Naive thymus-derived CD4-positive, alpha-beta T cell (primary cell): ENCODE data around the gene IFRD2. TPM values are rescaled to one million over a fixed set of nuclear protein-coding genes. Genes with fewer than 3 reads are reported as not detected.
A peak's percentile ranks its signal among the peaks of the same experiment; 100 is the strongest.

Experiments
- ATAC-seq: fragments of 150-1000 bp; cut with Tn5 transposase; 2 replicates; pipeline ENCODE4 v1.10.0; 2021; ENCODE audit warnings: mild to moderate bottlenecking, moderate library complexity
- CTCF ChIA-PET: fragments of 350-600 bp; sonication (Branson Sonifier 250); formaldehyde crosslinking; loops from one replicate; lab custom pipeline; 2021; ENCODE audit warnings: antibody characterized with exemption; lab: Charles Lee
- POLR2A ChIA-PET: fragments of 350-600 bp; sonication (Branson Sonifier 250); formaldehyde crosslinking; loops from one replicate; lab custom pipeline; 2021; ENCODE audit warnings: antibody characterized with exemption, inconsistent platforms; lab: Charles Lee
- DNase-seq, 9 donors: peaks; one replicate each; pipeline versions ENCODE4 v3.0.0 to v3.0.0-alpha.2; 2020 to 2022; ENCODE audit warnings: mixed read lengths in 1 of 9
- H3K27ac ChIP-seq: one replicate; pipeline ENCODE4 v1.7.0; 2013; ENCODE audit warnings: mild to moderate bottlenecking, low read depth, low read length, moderate library complexity
- H3K27me3 ChIP-seq, 2 donors: one replicate each; pipeline ENCODE4 v1.7.0; 2013; ENCODE audit warnings: low read length in 2 of 2, mild to moderate bottlenecking in 2 of 2, moderate library complexity in 2 of 2; ENCODE audit not compliant: control insufficient read depth in 2 of 2, insufficient read depth in 2 of 2
- H3K36me3 ChIP-seq, 3 experiments: 1 replicate in 2 of 3; 2 replicates in 1 of 3; pipeline ENCODE4 v1.7.0; 2013; ENCODE audit warnings: low read length in 3 of 3, mild to moderate bottlenecking in 3 of 3, moderate library complexity in 1 of 3; ENCODE audit not compliant: insufficient read depth in 3 of 3, control insufficient read depth in 2 of 3
- H3K4me1 ChIP-seq, 2 donors: one replicate each; pipeline ENCODE4 v1.7.0; 2013; ENCODE audit warnings: low read length in 2 of 2, mild to moderate bottlenecking in 2 of 2, moderate library complexity in 1 of 2; ENCODE audit not compliant: control insufficient read depth in 2 of 2, insufficient read depth in 2 of 2
- H3K4me3 ChIP-seq: 2 replicates; pipeline ENCODE4 v1.7.0; 2013; ENCODE audit warnings: mild to moderate bottlenecking, low read length
- H3K9me3 ChIP-seq, 3 experiments: 1 replicate in 2 of 3; 2 replicates in 1 of 3; pipeline ENCODE4 v1.7.0; 2013; ENCODE audit warnings: low read length in 3 of 3; ENCODE audit not compliant: control insufficient read depth in 2 of 3
- H3K27ac Mint-ChIP-seq, 9 donors: one replicate each; pipeline ENCODE4 v1.8.0; 2020 to 2022; ENCODE audit warnings: mixed read lengths in 9 of 9, mild to moderate bottlenecking in 8 of 9, moderate library complexity in 5 of 9, inconsistent platforms in 2 of 9
- H3K27me3 Mint-ChIP-seq, 5 donors: one replicate each; pipeline ENCODE4 v1.8.0; 2021 to 2022; ENCODE audit warnings: mixed read lengths in 5 of 5, mild to moderate bottlenecking in 1 of 5
- H3K36me3 Mint-ChIP-seq, 5 donors: one replicate each; pipeline ENCODE4 v1.8.0; 2020 to 2022; ENCODE audit warnings: mixed read lengths in 5 of 5, mild to moderate bottlenecking in 3 of 5, inconsistent platforms in 1 of 5
- H3K4me1 Mint-ChIP-seq, 7 donors: one replicate each; pipeline ENCODE4 v1.8.0; 2020 to 2022; ENCODE audit warnings: mixed read lengths in 7 of 7, mild to moderate bottlenecking in 3 of 7, inconsistent platforms in 1 of 7
- H3K4me3 Mint-ChIP-seq, 10 donors: one replicate each; pipeline ENCODE4 v1.8.0; 2020 to 2022; ENCODE audit warnings: mild to moderate bottlenecking in 10 of 10, mixed read lengths in 10 of 10, moderate library complexity in 6 of 10, inconsistent platforms in 2 of 10
- H3K9me3 Mint-ChIP-seq, 11 donors: one replicate each; pipeline ENCODE4 v1.8.0; 2020 to 2022; ENCODE audit warnings: mixed read lengths in 11 of 11, mild to moderate bottlenecking in 4 of 11, inconsistent platforms in 1 of 11, moderate library complexity in 1 of 11
- intact Hi-C, 2 donors: fragments of 100-400 bp; cut with micrococcal nuclease; formaldehyde crosslinking; loops; one replicate each; pipeline ENCODE4 v1.15.1; 2023
- polyA plus RNA-seq, 2 donors: library from polyadenylated mRNA; unstranded; fragments of 300-500 nt; fragmentation: Illumina TruSeq; gene quantifications; one replicate each; pipeline ENCODE4 v1.2.3, GENCODE V29; 2021
- total RNA-seq, 6 experiments: library from RNA in 5 of 6; stranded (reverse) in 5 of 6; gene quantifications; 1 replicate in 5 of 6; 2 replicates in 1 of 6; pipeline ENCODE4 v1.2.3 and lab custom pipeline; 2021 to 2026

The IFRD2 gene
- total and polyA plus RNA-seq, 7 experiments from 2014 or later = 53.7 to 85.1 (median 64.7) TPM

GRCh38 chr3:50326182-50326541 is 33.9 kb upstream of the IFRD2 start:
- DNase-seq (no peak), ATAC-seq (no peak)
- H3K4me3 ChIP-seq = no peak overlapping the region
- H3K4me3 Mint-ChIP-seq = peak overlapping the region in 8 of 10 donors; percentile 29 to 97 (median 82)
- no peaks in the 10 kb centered on the region for H3K27me3 Mint-ChIP-seq
- POLR2A ChIA-PET = interaction anchor here (1.3 to 34.0 kb wide), 4 partner anchors 11 to 85 kb away, joined by 3 to 656 read pairs (median 42); partner anchors contain the start of genes CYB561D2, HYAL3, NAA80 and NPRL2
- no peaks in the 10 kb centered on the region for H3K9me3 ChIP-seq
- H3K27me3 ChIP-seq = no peaks in the 10 kb centered on the region
- H3K36me3 Mint-ChIP-seq = peaks cover 0 to 8% (median 3%) of the 10 kb centered on the region in 5 donors
- CTCF ChIA-PET = no interaction called here
- H3K27ac Mint-ChIP-seq = peak overlapping the region in 1 of 9 donors; percentile 76
- peaks cover 16 to 21% of the 10 kb centered on the region in 2 donors for H3K4me1 ChIP-seq
- peaks cover 7 to 35% (median 27%) of the 10 kb centered on the region in 7 donors for H3K4me1 Mint-ChIP-seq
- H3K36me3 ChIP-seq = peaks cover 0 to 36% (median 9%) of the 10 kb centered on the region in 3 experiments
- H3K9me3 Mint-ChIP-seq = no peaks in the 10 kb centered on the region
- H3K27ac ChIP-seq = no peak overlapping the region
- intact Hi-C loops = no loop called here

DNA sequence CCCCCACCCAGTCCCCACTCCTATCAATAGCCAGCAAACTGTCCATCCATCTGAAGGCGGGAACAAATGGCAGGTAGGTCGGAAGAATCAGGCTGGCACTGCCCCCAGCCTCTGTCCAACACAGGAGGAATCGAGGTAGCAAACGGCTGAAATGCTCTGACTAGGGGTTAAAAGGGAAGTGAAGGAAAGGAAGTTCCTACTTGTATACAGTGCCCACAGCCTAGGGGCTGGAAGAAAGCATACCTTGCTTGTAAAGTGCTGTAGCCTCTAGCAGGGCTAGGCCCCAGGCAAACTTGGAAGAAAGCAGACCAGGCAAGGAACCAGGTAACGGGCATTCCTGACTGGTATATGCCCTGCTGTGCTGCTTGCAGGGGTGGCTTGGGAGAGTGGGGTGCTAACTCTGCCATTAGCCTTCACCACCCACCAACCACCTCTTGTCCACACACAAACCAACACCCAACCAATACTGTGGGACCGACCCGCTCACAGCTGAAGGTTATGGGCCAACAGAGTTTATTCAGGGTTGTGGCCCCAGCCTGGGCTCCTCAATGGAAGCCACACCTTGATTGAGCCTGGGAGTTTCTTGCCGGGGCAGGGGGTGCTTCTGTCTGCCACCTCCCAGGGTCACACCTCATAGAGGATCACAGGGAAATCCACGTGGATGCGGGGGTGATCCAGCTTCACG is 33.4 kb upstream of the IFRD2 start:
- H3K4me3 Mint-ChIP-seq = peak overlapping the region in 4 of 10 donors; percentile 17 to 97 (median 24)
- DNase-seq (no peak), ATAC-seq (no peak)
- H3K36me3 ChIP-seq = peaks cover 0 to 31% (median 4%) of the 10 kb centered on the region in 3 experiments
- no peaks in the 10 kb centered on the region for H3K9me3 ChIP-seq
- H3K4me1 ChIP-seq = peaks cover 17 to 21% of the 10 kb centered on the region in 2 donors
- H3K27me3 ChIP-seq = no peaks in the 10 kb centered on the region
- ChIA-PET POLR2A (interaction anchor here (3.5 to 34.0 kb wide), 3 partner anchors 11 to 31 kb away, joined by 31 to 656 read pairs (median 52); partner anchors contain the start of genes CYB561D2, HYAL3, NAA80 and NPRL2), CTCF (interaction anchor here (1.0 kb wide), 1 partner anchor 130 kb away, joined by 3 read pairs; no protein-coding TSS in a partner anchor)
- peaks cover 7 to 37% (median 28%) of the 10 kb centered on the region in 7 donors for H3K4me1 Mint-ChIP-seq
- peaks cover 0 to 6% (median 2%) of the 10 kb centered on the region in 5 donors for H3K36me3 Mint-ChIP-seq
- no peak overlapping the region for H3K27ac ChIP-seq
- no peak overlapping the region for H3K4me3 ChIP-seq
- H3K27ac Mint-ChIP-seq = peak overlapping the region in 2 of 9 donors; percentile 76 to 78
- intact Hi-C loops = loop anchor here in 1 of 2 donors (2.0 kb wide), 1 partner anchor 99 kb away; no protein-coding TSS in a partner anchor
- no peaks in the 10 kb centered on the region for H3K9me3 Mint-ChIP-seq
- H3K27me3 Mint-ChIP-seq = no peaks in the 10 kb centered on the region

GRCh38 chr3:50325113-50325480 is 32.9 kb upstream of the IFRD2 start:
- Histone ChIP-seq H3K4me3 (no peak overlapping the region), H3K36me3 (peaks cover 0 to 25% (median 0%) of the 10 kb centered on the region in 3 experiments), H3K4me1 (peaks cover 21 to 22% of the 10 kb centered on the region in 2 donors), H3K27ac (no peak overlapping the region), H3K9me3 (no peaks in the 10 kb centered on the region), H3K27me3 (no peaks in the 10 kb centered on the region)
- ChIA-PET CTCF (interaction anchor here (1.0 to 2.7 kb wide), 5 partner anchors 9 to 129 kb away, joined by 3 to 13 read pairs (median 4); no protein-coding TSS in a partner anchor), POLR2A (interaction anchor here (0.6 to 34.0 kb wide), 4 partner anchors 12 to 55 kb away, joined by 3 to 656 read pairs (median 20); partner anchors contain the start of genes CYB561D2, HYAL3, NAA80 and NPRL2)
- Mint-ChIP-seq H3K36me3 (peaks cover 0 to 4% (median 0%) of the 10 kb centered on the region in 5 donors), H3K4me3 (peak overlapping the region in 3 of 10 donors; percentile 6 to 75 (median 18)), H3K9me3 (no peaks in the 10 kb centered on the region), H3K27ac (peak overlapping the region in 6 of 9 donors; percentile 10 to 78 (median 34)), H3K27me3 (no peaks in the 10 kb centered on the region), H3K4me1 (peaks cover 13 to 43% (median 33%) of the 10 kb centered on the region in 7 donors)
- ATAC-seq (no peak), DNase-seq (no peak)
- intact Hi-C loops = loop anchor here in 1 of 2 donors (2.0 kb wide), 1 partner anchor 98 kb away; no protein-coding TSS in a partner anchor

DNA sequence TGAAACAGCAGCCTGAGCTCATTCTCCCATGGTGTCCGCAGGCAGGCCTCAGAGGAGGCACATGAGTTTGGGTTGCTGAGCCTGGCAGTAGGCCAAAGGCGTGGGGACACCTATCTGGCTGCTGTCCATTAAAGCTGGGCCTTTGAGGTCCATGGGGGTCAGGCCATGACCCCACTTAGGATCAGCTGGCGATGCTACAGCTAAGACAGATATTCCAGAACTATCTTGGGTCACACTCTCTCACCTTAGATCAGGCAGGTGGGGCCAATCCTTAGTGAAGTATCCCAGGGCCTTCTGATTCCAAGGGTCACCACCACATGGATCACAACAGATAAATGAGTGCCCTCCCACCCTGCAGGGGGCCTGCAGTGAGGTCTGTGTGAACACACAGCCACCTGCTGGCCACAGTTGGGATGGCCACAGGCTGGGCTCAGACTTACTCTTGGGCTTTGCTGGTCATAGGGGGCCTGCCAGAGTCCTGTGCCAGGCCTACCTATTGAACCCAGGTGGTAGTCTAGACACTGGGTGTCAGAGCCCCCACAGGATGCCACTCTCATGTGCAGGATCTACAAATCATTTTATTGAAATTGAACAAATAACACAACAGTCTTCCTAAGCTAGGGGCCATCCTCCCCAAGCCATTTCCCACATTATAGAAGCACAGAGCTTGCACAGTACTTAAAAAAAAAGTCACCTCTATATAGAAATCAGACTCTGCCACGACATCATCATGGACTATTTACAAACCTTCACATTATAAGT is 32.3 kb upstream of the IFRD2 start:
- peak in 8 of 9 donors; percentile 24 to 67 (median 46) for DNase-seq
- POLR2A ChIA-PET = interaction anchor here (0.6 to 34.0 kb wide), 6 partner anchors 10 to 383 kb away, joined by 3 to 656 read pairs (median 6); partner anchors contain the start of genes CYB561D2, HYAL3, NAA80 and NPRL2
- peaks cover 17 to 46% (median 39%) of the 10 kb centered on the region in 7 donors for H3K4me1 Mint-ChIP-seq
- CTCF ChIA-PET = interaction anchor here (1.0 to 2.7 kb wide), 9 partner anchors 9 to 129 kb away, joined by 3 to 13 read pairs (median 4); partner anchors contain the start of genes HYAL3 and NAA80
- H3K27me3 Mint-ChIP-seq = no peaks in the 10 kb centered on the region
- peak overlapping the region; percentile 32 to 86 (median 68) for H3K27ac Mint-ChIP-seq
- peak; percentile 28 for ATAC-seq
- peak overlapping the region in 6 of 10 donors; percentile 16 to 75 (median 37) for H3K4me3 Mint-ChIP-seq
- peaks cover 0 to 4% (median 0%) of the 10 kb centered on the region in 5 donors for H3K36me3 Mint-ChIP-seq
- Histone ChIP-seq H3K4me1 (peaks cover 21 to 23% of the 10 kb centered on the region in 2 donors), H3K36me3 (peaks cover 0 to 20% (median 0%) of the 10 kb centered on the region in 3 experiments), H3K27ac (no peak overlapping the region), H3K27me3 (no peaks in the 10 kb centered on the region), H3K9me3 (no peaks in the 10 kb centered on the region), H3K4me3 (no peak overlapping the region)
- no peaks in the 10 kb centered on the region for H3K9me3 Mint-ChIP-seq
- intact Hi-C loops = loop anchor here (1.0 to 2.0 kb wide), 2 partner anchors 50 to 98 kb away; no protein-coding TSS in a partner anchor

DNA sequence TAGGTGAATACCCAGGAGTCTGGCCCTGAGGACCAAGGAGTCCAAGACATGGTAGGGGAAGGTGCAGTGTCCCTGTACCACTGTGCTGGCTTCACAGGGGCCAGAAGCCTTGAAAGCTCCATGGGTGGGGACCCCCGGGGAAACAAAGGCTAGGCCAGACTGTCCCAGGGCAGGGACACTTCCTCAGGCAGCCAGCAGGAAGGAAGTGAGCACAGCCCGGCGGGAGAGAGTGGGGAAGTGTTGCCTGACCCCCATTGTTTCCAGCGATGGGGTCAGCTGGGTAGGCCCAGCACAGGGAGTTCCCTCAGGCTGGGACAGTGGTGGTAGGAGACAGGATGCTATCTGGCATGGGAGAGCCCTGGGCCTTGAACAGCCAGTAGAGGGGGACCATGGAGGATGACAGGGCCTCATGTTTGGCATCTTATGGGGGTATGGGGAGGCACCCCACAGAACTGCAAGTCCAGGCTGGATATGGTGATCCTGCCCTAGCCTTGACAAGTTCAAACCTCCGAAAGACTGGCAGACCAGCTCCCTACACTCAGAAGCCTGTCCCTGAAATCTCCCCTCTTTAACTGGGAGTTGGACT is 31.5 kb upstream of the IFRD2 start:
- Mint-ChIP-seq H3K36me3 (peaks cover 0 to 4% (median 0%) of the 10 kb centered on the region in 5 donors), H3K4me1 (peaks cover 17 to 53% (median 45%) of the 10 kb centered on the region in 7 donors), H3K27me3 (no peaks in the 10 kb centered on the region), H3K27ac (peak overlapping the region in 5 of 9 donors; percentile 34 to 78 (median 51)), H3K9me3 (no peaks in the 10 kb centered on the region), H3K4me3 (peak overlapping the region in 1 of 10 donors; percentile 40)
- no peak overlapping the region for H3K27ac ChIP-seq
- intact Hi-C loops = loop anchor here (1.0 to 2.0 kb wide), 2 partner anchors 49 to 97 kb away; no protein-coding TSS in a partner anchor
- ATAC-seq (no peak), DNase-seq (no peak)
- H3K9me3 ChIP-seq = no peaks in the 10 kb centered on the region
- ChIA-PET CTCF (interaction anchor here (0.6 to 2.7 kb wide), 8 partner anchors 10 to 232 kb away, joined by 3 to 13 read pairs (median 4); partner anchors contain the start of genes HYAL3 and NAA80), POLR2A (interaction anchor here (0.6 to 34.0 kb wide), 6 partner anchors 11 to 383 kb away, joined by 3 to 656 read pairs (median 18); partner anchors contain the start of genes CYB561D2, HYAL3, NAA80 and NPRL2)
- H3K27me3 ChIP-seq = no peaks in the 10 kb centered on the region
- H3K4me3 ChIP-seq = no peak overlapping the region
- H3K36me3 ChIP-seq = peaks cover 0 to 18% (median 0%) of the 10 kb centered on the region in 3 experiments
- H3K4me1 ChIP-seq = peaks cover 21 to 23% of the 10 kb centered on the region in 2 donors
